NCI-H2029 (cell line): Measurements from ENCODE around the gene IGF2R.
A peak's percentile ranks its signal among the peaks of the same experiment; 100 is the strongest.
"Not testable (repeated sequence)": the region's sequence is repeated elsewhere in the genome, so short reads cannot be mapped to it uniquely, and the experiment has no call there.

Experiments used
- DNase-seq: peaks from one replicate; lab custom pipeline; 2025; lab: John Stamatoyannopoulos, UW

Gene IGF2R

DNA sequence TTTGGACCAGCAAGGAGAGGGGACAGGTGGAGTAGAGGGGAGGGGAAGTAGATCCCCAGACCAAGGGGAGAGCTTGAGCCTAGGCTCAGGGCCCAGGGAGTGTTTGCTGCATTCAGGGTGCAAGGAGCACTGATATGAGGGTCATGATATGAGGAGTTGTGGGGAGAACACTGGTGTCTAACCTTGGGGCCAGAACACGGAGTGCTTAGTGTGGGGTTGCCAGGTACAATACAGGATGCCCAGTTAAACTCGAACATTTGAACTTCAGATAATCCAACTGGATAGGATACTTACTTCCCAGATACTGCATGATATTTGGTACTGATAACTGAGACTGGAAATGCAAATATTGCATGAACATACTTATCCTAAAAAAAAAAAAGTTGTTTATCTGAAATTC, 155.1 kb downstream of the IGF2R start:
- no peak for DNase-seq

DNA sequence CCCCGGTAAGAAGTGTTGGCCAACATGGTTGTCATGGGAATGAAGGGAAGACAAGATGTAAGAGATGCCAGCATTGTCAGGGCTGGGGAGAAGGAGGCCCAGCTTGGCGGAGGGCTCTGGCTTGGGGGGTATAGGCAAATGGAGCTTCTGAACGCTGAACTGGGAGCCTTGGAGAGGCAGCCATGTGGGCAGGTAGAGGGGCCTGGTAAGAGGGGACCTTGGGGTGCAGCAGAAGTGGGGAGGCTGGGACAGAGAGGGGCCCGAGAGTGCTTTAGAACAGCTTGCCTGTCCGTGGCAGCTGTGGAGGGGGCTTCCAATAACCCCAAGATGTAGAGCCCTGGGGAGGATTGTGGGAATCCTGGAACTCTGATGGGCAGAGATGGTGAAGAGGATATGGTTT, 155.7 kb downstream of the IGF2R start:
- no peak for DNase-seq

DNA sequence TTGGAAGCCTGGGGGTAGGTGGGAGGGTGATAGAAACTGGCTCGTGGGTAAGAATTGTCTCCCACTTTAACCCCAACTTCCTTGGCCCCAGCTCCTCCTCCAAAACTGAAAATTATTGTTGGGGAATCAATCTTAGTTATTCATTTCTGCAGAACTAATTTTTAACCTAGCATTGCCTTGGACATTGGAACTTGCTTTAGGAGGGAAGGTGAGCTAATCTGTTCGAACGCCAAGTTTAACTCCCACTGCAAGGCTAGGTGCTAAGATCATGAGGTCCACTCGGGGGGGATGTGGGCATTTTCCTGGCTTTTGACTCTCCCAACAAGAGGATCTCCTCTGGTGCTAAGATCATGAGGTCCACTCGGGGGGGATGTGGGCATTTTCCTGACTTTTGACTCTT, 156.2 kb downstream of the IGF2R start:
- not testable (repeated sequence) for DNase-seq

DNA sequence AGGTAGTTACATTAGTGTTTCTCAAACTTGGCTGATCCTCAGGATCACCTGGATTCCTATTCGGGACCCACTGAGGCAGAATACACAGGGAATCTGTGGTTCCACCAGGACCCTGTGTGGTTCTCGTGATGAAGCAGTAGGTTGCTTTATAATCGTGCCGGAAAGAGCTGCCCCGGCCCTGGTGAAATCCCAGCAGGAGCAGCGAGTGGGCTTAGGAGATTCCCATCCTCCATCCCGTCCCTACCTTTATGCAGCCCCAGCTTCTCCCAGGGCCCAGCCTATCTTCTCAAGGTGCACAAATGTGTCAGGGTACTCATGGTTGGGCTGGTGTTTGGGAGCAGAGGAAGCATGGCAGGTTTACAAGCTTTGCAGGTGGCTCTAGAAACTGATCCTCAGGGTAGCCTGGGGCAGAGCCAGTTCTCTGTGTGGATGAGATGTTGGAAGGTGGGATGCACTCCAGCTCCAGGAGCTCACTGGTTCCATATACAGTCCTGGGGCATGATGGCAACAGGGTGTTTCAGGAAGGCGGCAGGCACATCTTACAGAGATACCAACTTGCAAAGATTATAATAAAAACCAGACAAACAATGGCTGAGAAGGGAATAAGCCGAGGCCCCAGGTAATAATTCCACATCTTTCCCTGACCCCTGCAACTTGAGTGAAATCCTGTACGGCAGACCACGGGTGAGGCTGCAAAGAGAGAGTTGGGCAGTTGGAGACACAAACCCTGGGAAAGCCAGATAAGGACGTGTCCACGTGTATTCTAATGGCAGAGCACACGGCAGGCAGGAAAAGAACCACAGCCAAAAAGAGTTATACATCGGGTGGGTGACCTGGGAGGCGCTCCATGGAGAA, 158.6 kb downstream of the IGF2R start:
- no peak for DNase-seq

DNA sequence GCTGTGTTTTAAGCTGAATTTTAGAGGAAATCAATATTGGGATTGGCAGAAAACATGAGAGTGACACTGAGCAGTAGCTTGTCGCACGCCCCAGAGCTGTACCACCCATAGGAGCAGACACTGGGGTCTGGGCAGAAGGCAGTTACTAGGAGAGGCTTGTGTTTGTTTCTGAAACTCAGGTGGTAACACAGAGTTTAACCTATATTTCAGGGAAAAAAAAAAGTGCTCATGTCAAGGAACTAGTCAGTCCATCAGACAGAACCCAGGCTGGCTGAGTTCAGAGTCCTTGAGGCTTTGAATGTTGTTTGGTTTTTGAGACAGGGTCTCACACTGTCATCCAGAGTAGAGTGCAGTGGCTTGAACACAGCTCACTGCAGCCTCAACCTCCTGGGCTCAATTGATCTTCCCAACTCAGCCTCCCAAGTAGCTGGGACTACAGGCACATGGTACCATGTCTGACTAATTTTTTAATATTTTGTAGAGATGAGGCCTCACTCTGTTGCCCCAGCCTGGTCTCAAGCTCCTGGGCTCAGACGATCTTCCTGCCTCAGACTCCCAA, 159.3 kb downstream of the IGF2R start:
- DNase-seq = no peak

DNA sequence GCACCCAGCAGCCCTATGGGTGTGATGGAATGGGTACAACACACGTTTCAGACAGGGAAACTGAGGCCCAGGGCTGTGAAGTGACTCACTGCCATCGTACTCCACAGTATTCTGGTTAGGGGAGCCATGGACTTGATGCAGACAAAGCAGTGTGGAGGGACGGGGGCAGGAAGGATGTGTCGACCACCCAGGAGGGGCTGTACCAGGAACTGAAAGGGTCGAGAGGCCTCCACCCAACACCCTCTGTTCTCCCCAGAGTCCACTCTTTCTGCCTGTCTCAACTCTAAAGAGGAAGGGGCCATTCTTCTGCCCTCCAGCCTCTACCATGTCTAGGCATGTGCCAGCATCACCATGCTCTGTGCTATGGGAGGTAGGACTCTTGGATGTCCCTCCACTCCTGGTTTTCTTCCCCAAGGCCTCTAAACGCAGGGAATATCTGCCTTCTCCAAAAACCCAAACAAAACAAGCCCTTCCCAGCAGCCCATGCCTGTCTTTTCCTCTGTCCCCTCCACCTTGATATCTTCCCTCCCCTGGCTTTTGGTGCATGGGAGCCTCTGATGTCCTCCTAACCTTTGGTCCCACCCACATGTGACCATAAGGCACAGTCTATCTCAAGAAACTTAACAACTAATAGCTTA, 160.1 kb downstream of the IGF2R start:
- DNase-seq = no peak

DNA sequence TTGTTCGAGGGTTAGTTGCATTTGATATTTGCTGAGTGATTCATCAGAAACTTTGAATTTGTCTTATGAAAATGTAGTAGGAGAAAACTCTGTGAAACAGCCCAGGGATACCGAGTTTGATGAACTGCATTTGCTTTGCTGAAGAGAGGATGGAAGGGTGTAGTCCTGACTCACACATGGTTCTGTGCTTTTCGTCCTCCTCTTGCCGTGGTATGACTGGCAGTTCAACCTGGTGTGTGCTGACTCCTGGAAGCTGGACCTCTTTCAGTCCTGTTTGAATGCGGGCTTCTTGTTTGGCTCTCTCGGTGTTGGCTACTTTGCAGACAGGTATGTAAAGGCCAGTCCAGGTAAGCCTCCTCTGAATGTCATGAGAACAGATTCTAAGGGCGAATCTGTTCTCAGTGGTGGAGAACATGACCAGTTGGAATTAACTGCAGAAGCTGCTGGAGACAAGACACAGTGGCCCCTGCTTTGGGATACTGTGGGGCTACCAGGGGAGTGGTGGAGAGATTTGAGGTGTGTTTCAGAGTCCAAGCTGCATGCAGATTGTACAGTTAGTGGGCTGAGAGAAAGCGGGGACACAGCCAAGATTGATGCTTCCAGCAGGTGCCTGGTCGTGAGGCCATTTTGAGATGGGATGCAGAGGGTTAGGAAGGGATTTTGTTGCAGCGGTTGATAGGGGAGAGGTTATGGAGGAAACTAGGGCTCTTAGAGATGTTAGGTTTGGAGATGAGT, 161.2 kb downstream of the IGF2R start:
- no peak for DNase-seq

DNA sequence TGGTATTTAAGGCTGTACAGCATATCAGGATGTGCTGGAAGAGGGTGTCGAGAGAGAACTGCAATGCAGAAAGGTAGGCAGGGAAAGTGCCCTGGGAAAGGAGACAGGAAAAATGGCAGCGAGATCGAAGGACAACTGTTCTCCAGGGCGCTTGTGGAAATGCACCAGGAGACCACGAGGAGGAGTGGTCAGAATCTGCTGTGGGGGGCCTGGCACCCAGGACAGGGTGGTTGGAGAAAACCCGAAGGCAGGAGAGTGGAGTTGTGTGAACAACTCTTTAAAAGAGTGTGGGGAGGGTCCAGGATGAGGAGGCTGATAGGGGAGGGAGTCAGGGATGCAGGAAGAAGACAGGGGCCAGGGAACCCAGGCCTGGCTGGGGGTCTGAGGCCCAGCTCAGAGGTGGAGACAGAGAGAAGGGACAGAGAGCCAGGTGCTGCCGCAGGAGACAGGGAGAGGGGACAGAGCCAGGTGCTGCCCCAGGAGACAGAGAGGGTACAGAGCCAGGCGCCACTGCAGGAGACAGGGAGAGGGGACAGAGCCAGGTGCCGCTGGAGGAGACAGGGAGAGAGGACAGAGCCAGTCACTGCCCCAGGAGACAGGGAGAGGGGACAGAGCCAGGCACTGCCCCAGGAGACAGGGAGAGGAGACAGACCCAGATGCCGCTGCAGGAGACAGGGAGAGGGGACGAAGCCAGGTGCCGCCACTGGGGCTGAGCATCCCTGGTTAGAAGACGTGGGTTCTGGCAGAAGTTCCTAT, 162.0 kb downstream of the IGF2R start:
- DNase-seq = no peak

DNA sequence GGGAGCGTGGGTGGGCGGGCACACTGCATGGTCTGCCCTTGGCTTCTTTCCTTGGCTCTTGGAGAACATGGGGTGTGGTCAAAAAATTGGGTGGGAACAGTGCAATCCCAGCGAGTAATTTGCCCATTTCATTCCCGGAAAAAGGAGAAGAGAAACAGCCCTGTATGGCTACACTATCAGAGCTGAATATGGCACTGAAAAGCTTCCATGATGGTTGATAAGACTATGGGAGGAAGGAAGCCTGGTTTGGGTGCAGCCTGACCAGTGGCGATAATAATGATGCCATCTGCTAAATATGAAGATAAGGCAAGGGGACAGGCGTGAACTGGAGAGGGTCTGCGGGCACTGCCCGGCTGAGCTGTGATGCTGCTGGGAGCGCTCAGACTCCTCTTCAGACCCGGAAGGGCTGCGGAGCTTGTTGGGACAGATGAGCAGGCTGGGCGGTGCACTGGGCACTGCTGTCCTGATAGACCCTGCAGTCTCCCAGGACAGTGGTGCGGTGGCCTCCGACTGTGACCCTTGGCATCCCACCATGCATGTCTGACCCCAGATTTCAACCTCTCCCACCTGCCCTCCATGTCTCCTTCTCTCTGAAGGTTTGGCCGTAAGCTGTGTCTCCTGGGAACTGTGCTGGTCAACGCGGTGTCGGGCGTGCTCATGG, 162.9 kb downstream of the IGF2R start:
- no peak for DNase-seq

DNA sequence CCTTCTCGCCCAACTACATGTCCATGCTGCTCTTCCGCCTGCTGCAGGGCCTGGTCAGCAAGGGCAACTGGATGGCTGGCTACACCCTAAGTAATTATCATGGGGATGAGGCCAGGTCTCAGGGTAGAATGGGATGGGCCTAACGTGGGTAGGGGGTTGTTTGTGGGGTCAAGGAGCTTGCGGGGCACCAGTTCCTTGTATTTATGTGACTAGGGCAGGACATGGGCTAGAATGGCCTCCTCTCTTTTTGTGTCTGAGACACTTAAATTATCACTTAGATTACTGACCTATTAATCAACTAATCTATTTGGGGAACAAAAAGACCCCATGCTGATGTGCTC, 163.4 kb downstream of the IGF2R start:
- no peak for DNase-seq

DNA sequence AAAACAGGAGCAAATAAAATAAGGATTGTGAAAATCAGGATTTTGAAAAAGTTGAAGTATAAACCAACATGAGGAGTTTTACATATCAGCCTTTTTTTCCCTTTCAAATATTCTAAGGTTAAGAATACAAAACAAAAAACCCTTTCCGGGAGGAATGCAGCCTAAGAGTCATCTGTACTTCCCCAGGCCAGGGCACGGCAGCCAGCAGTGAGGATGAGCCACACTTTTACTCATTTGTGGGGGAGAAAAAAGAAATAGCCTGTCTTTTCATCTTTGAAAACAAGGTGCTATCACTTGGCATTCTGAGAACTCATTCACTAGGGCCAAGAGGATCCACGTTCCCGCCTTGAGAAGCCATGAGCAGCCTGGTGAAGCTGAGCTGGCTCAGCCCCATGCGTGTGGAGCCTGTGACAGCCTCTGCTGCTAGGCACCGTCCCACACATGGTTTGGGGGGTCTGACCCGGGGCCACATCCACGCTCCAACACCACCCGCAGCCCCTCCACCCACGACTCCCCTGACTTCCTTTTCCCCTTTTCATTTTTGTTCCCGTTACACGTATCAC, 164.0 kb downstream of the IGF2R start:
- no peak for DNase-seq

DNA sequence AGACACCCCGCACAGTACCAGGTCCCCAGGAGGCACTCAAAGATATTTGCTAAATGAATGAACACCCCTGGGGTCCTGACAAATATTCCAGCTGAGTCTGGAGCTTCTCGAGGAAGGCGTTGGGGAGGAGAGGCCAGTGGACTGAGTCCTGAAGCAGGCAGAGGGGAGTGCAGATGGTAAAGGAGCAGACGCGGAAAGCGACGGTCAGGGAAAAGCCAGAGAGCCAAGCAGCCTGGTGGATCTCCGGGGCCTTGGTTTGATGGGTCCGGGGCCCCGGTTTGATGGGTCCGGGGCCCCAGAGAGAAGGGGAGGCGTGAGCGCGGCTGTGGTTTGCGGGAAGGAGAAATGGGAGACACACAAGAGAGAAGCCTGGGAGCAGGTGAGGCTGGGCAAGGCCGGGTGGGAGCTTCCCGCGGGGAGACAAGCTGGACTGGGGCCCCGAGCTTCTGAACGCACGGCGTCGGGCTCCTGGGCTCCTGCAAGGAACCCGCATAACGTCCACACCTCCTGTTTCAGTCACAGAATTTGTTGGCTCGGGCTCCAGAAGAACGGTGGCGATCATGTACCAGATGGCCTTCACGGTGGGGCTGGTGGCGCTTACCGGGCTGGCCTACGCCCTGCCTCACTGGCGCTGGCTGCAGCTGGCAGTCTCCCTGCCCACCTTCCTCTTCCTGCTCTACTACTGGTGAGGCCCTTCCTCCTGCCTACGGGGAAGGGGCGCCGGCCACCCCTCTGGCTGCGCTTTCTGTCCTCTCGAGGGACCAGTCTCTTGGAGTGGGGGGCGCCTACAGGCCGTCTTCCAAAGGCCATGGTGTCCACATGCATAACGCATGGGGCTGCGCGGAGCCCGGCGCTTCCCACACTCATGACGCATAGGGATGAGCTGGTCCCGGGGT, 164.8 kb downstream of the IGF2R start:
- no peak for DNase-seq

DNA sequence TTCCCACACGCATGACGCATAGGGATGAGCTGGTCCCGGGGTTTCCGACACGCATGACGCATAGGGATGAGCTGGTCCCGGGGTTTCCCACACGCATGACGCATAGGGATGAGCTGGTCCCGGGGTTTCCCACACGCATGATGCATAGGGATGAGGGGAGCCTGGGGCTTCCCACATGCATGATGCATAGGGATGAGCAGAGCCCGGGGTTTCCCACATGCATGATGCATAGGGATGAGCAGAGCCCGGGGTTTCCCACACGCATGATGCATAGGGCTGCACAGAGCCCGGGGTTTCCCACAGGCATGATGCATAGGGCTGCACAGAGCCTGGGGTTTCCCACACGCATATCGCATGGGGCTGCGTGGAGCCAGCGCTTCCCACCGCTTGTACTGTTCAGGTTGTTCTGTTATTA, 165.5 kb downstream of the IGF2R start:
- not testable (repeated sequence) for DNase-seq

DNA sequence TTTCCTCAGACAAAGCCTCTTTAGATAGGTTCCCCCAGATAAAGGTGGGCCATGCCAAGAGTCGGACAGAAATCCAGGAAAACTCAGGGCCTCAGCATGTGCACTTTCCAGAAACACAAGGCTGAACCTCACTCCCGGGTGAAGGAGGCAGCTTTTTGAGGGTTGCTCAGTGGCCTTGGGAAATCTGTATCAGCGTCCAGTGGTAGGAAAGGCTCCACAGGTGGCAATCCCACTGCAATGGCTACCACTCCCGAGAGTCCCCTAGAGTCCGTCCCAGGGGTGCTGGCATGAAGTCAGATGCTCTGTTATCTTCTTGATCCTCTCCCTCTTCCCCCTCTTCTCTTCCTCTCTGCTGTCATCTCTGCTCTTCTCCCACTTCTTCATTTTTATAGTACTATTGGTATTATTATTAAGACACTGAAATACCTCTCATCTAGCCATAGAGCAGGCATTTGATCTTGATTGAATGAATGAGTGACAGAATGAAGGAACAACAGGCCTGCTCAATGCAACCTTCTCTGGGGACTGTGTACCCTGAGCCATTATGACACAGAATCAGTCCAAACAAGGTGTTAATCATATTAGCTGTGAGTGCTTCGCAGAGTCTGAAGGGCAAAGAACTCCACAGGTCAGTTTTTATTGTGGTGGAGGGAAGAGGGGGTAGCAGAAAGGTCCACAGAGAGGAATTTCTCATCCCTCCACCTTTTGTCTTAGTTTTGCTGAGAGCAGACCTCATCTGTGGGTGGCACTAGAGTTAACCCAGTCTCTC, 166.1 kb downstream of the IGF2R start:
- DNase-seq = no peak

DNA sequence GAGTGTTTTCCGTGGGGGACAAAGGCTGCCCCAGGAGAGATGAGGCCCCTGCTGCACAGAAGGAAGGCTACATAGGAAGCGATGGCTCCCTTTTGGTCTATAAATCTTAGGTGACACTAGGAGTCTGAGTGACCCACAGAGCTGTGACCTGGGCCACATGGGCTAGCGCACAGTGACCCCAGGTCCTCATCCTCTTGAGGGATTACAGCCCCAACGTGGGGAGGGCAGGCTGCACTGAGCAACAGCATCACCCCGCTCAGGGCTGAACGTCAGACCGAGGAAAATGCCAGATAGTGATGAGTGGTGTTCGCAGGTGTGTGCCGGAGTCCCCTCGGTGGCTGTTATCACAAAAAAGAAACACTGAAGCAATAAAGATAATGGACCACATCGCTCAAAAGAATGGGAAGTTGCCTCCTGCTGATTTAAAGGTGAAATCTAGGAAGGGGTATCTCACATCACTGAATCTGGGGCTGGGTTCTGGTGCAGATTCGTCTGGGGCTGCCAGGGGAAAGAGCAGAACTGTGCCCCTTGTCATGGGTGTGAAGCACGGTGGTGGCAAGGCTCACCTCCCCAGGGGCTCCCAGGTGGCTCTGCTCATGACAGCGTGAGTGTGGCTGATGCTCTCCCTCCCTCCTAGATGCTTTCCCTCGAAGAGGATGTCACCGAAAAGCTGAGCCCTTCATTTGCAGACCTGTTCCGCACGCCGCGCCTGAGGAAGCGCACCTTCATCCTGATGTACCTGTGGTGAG, 167.2 kb downstream of the IGF2R start:
- no peak for DNase-seq

DNA sequence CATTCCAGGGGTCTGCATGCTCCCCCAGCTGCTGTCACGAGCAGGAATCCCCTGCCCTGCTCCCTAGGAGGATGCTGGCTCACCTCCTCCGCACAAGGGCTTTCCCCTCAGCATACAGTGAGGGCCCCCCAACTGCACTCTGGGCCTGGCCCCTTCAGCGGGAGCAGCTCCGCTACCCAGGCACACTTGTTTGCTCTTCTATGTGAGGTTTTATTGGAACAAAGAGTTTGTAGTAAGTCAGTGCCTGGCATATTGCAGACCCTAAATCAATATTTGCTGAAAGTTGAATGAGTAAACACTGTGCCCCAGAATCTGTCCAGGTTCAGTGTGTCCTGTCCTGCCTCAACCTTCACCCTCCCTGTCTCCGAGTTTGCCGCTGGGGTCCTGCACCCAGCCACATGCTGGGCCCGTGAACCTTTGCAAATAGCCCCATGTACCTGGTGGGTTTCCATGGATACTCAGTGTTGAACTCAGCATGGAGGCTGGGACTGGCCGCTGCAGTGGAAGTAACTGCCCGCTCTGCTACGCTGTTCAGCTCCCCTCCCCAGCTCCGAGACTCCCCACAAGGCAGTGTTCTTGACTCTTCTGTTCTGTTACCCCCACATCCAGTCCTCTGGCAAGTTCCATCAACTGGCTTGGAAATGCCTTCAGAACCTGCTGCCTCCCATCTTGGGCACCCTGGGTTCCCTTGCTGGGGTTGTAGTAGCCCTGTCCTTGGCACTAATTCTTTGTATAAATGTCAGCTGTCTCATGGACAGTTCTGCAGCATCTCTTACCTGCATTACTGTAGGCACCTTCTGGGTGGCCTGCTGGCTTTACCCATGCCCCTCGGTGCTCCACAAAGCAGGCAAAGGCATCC, 168.5 kb downstream of the IGF2R start:
- DNase-seq = no peak

DNA sequence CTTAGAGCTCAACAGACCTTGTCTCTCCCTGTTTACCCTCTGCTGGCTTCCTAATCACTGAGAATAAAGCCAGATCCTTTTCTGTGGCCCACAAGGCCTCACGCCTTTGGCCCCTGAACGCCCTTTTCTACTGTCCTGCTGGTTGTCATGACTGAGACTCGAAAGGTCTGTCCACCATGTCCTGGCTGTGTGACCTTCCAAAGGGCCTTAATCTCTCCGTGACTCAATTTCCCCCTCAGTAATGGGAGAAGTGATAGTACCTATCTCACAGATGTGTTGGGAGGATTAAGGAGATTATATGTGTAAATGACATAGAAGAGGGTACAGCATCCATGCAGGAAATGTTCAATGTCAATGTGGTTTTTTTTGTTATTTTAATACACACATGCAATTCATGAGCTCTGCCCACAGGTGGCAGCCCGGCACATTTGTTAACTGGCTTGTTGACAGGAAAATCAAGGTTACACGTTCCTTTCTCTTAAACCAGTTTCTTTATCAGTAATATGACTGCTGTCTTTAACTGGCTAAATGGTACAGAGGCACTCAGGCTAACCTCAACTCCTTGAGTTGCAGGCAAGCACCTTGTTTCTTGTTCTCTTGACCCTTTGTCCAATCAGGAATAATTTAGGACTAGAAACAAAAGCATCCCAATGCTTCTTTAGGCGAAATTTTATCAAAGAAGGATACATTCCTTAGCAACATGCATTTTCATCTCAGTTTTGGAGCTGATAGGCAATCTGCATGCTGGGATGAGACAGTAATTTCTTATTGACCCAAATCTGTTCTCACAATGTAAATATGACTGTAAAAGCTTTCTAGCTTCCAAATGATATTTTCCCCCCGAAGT, 169.3 kb downstream of the IGF2R start:
- DNase-seq = peak; percentile 43
